Middle frontal gyrus (tissue), 1 donor: ENCODE data around the gene CERS6.

Experiments used
- DNase-seq: peaks from one replicate; pipeline ENCODE4 v3.0.0-alpha.2; 2015; ENCODE audit warnings: low spot score; ENCODE audit errors: extremely low spot score

The CERS6 gene

GRCh38 chr2:168694866-168695265 is 238.8 kb downstream of the CERS6 start:
- no peak for DNase-seq

- DNase-seq: no peak
These were observed 241.6 kb downstream of the CERS6 start for GRCh38 chr2:168697668-168698121.

GRCh38 chr2:168698969-168699368 is 242.9 kb downstream of the CERS6 start:
- DNase-seq: no peak

- DNase-seq: no peak
These were observed 243.9 kb downstream of the CERS6 start for GRCh38 chr2:168699844-168700417.

- DNase-seq: no peak
These were observed 244.7 kb downstream of the CERS6 start for GRCh38 chr2:168700615-168701245.

- no peak for DNase-seq
These were observed 246.5 kb downstream of the CERS6 start for GRCh38 chr2:168702579-168702978.

- no peak for DNase-seq
These were observed 247.9 kb downstream of the CERS6 start for GRCh38 chr2:168703926-168704325.

GRCh38 chr2:168705534-168706470 is 249.7 kb downstream of the CERS6 start:
- no peak for DNase-seq

GRCh38 chr2:168706806-168707205 is 250.7 kb downstream of the CERS6 start:
- no peak for DNase-seq

- no peak for DNase-seq
These were observed 252.0 kb downstream of the CERS6 start for GRCh38 chr2:168708080-168708479.

- DNase-seq: no peak
These were observed 254.8 kb downstream of the CERS6 start for GRCh38 chr2:168710754-168711467.

GRCh38 chr2:168712053-168712452 is 256.0 kb downstream of the CERS6 start:
- DNase-seq: no peak

- no peak for DNase-seq
These were observed 257.3 kb downstream of the CERS6 start for GRCh38 chr2:168713325-168713724.

- DNase-seq: no peak
These were observed 259.8 kb downstream of the CERS6 start for GRCh38 chr2:168715849-168716248.

GRCh38 chr2:168716839-168717238 is 260.8 kb downstream of the CERS6 start:
- DNase-seq: no peak

- no peak for DNase-seq
These were observed 261.9 kb downstream of the CERS6 start for GRCh38 chr2:168717790-168718502.

GRCh38 chr2:168718622-168719021 is 262.6 kb downstream of the CERS6 start:
- no peak for DNase-seq

GRCh38 chr2:168719446-168719845 is 263.4 kb downstream of the CERS6 start:
- DNase-seq: no peak

GRCh38 chr2:168722592-168722991 is 266.5 kb downstream of the CERS6 start:
- no peak for DNase-seq

- no peak for DNase-seq
These were observed 267.3 kb downstream of the CERS6 start for GRCh38 chr2:168723275-168723899.
